GM12892 (cell line): Measurements from ENCODE around the gene HOXB5.

ENCODE experiments used
- POLR2A ChIP-seq: IDR thresholded peaks from 2 replicates; pipeline ENCODE4 v1.6.1; 2011; ENCODE audit warnings: low read depth, low read length, control low read depth
- POLR2AphosphoS5 ChIP-seq: IDR thresholded peaks from 2 replicates; pipeline ENCODE4 v1.6.1; 2011; ENCODE audit warnings: low read depth, low read length, control low read depth

DNA sequence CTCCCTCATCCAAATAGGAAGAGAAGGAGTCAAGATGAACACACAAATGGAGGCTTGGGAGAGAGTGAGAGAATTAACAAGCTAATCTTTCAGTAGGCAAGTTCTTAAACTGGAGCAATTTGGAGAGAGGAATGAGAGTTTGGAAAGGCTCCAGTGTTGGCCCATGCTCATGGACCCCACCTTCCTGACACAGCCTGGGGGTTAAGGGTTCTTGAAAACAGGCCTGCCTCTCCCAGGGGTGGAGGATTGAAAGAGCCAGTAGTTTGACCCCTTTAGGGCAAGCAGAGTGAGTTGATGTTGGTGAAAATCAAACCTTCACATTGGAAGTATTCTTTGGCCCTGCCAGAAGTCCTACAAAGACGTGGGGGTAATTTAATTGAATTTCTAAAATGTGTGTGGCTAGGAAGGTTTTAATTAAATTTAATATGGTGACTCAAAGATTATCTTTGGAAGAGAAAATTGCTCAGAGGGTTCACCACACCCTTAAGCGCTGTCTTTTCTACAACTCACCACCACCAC lies 9.3 kb downstream of the HOXB5 start:
- TF ChIP-seq POLR2A, result no peak
- TF ChIP-seq POLR2AphosphoS5, result no peak
